ENCODE measurements around the gene DGKI.

- no peak for TF ChIP-seq HOXB13 (CRISPR knock-in tag; IDR thresholded peaks at IDR 0.05; ENCODE audit: low read depth)
- no peak for TF ChIP-seq ESRRA (IDR thresholded peaks at IDR 0.05; ENCODE audit: borderline replicate concordance, low read length)
- no peak for TF ChIP-seq MAX (IDR thresholded peaks at IDR 0.05)
These were observed 356.9 kb downstream of the DGKI start for GRCh38 chr7:137489880-137490279.
